Left ventricle myocardium inferior (tissue), 1 donor: Measurements from ENCODE around the gene ITM2A. TPM values are rescaled to one million over a fixed set of nuclear protein-coding genes. Genes with fewer than 3 reads are reported as not detected.

Experiments
- DNase-seq: peaks from one replicate; pipeline ENCODE4 v3.0.0-alpha.2; 2020
- H3K27ac ChIP-seq: fragments of 200-600 bp; replicated peaks from 2 replicates; pipeline ENCODE4 v1.8.0; 2021
- H3K27me3 ChIP-seq: fragments of 200-600 bp; 2 replicates; pipeline ENCODE4 v1.8.0; 2021; ENCODE audit warnings: low read depth
- H3K36me3 ChIP-seq: fragments of 200-600 bp; 2 replicates; pipeline ENCODE4 v1.8.0; 2021
- H3K4me1 ChIP-seq: fragments of 200-600 bp; 2 replicates; pipeline ENCODE4 v1.8.0; 2021
- H3K4me3 ChIP-seq: fragments of 200-600 bp; 2 replicates; pipeline ENCODE4 v1.8.0; 2021; ENCODE audit warnings: mild to moderate bottlenecking, moderate library complexity
- H3K9me3 ChIP-seq: fragments of 200-600 bp; replicated peaks from 2 replicates; pipeline ENCODE4 v1.8.0; 2021
- CTCF ChIP-seq: fragments of 200-600 bp; IDR thresholded peaks from 2 replicates; pipeline ENCODE4 v1.8.0; 2021; ENCODE audit warnings: antibody characterized with exemption, mild to moderate bottlenecking, borderline replicate concordance
- intact Hi-C: fragments of 100-400 bp; cut with micrococcal nuclease; formaldehyde crosslinking; loops from one replicate; pipeline ENCODE4 v1.11.0; 2022
- long read RNA-seq: library from polyadenylated mRNA; unstranded; transcript quantifications from one replicate; pipeline ENCODE4 v2.0.0, GENCODE V29; 2021
- total RNA-seq: library from RNA; stranded (reverse); fragmentation: NEBNext Ultra II Directional; extraction: Animal tissue kit (Norgen Biotek cat#: 25700); gene quantifications from one replicate; pipeline ENCODE4 v1.2.1, GENCODE V29; 2021
- donor health status: DM: no; HTN: yes; CAD: no; lungs with severe emphysema.

Gene ITM2A
- 64.4 TPM for total RNA-seq
- long read RNA-seq, transcript ITM2A-201 (6 exons, 1,641 nt), result major isoform, 71 of 88 reads
- long read RNA-seq, partial matches to known transcripts, result 1 of 88 reads
- long read RNA-seq, other reads (novel, unspliced or antisense), result 12 of 88 reads

- no peak for TF ChIP-seq CTCF
- peak; percentile 32 for DNase-seq
- intact Hi-C loops, result no loop called here
- Histone ChIP-seq H3K27me3 (no peaks in the 10 kb centered on the region), H3K4me1 (no peaks in the 10 kb centered on the region), H3K36me3 (no peaks in the 10 kb centered on the region), H3K4me3 (peak within 1 kb of the TSS; percentile 67), H3K27ac (peak within 1 kb of the TSS; percentile 80), H3K9me3 (no peaks in the 10 kb centered on the region)
Measured at GRCh38 chrX:79366873-79367749, at the start of gene ITM2A. TSS of gene ITM2A (minus strand) at chrX:79367334. CDS start at chrX:79367215, 119 bp downstream.

- Histone ChIP-seq H3K27ac (no peak overlapping the region), H3K4me1 (no peaks in the 10 kb centered on the region), H3K4me3 (no peak overlapping the region), H3K9me3 (no peaks in the 10 kb centered on the region), H3K36me3 (no peaks in the 10 kb centered on the region), H3K27me3 (no peaks in the 10 kb centered on the region)
- intact Hi-C loops, result no loop called here
- no peak for TF ChIP-seq CTCF
- DNase-seq, result no peak
Measured at GRCh38 chrX:79415056-79415455, 47.9 kb upstream of the ITM2A start.

GRCh38 chrX:79413963-79414362 lies 46.8 kb upstream of the ITM2A start:
- Histone ChIP-seq H3K36me3 (no peaks in the 10 kb centered on the region), H3K9me3 (no peaks in the 10 kb centered on the region), H3K27ac (no peak overlapping the region), H3K4me1 (no peaks in the 10 kb centered on the region), H3K4me3 (no peak overlapping the region), H3K27me3 (no peaks in the 10 kb centered on the region)
- TF ChIP-seq CTCF, result no peak
- no peak for DNase-seq
- intact Hi-C loops, result no loop called here

GRCh38 chrX:79412972-79413371 lies 45.8 kb upstream of the ITM2A start:
- Histone ChIP-seq H3K27me3 (no peaks in the 10 kb centered on the region), H3K27ac (peak overlapping the region; percentile 16), H3K36me3 (no peaks in the 10 kb centered on the region), H3K4me3 (peak overlapping the region; percentile 52), H3K9me3 (no peaks in the 10 kb centered on the region), H3K4me1 (no peaks in the 10 kb centered on the region)
- DNase-seq, result no peak
- intact Hi-C loops, result no loop called here
- peak; percentile 53 for TF ChIP-seq CTCF

- Histone ChIP-seq H3K27ac (no peak overlapping the region), H3K36me3 (no peaks in the 10 kb centered on the region), H3K4me1 (no peaks in the 10 kb centered on the region), H3K9me3 (no peaks in the 10 kb centered on the region), H3K27me3 (no peaks in the 10 kb centered on the region), H3K4me3 (peak overlapping the region; percentile 52)
- no peak for TF ChIP-seq CTCF
- no peak for DNase-seq
- intact Hi-C loops, result no loop called here
Measured at GRCh38 chrX:79412166-79412565, 45.0 kb upstream of the ITM2A start.
